ENCODE measurements around the gene ULK2.
A peak's percentile ranks its signal among the peaks of the same experiment; 100 is the strongest.

The ULK2 gene

GRCh38 chr17:19724501-19725420 lies 143.0 kb downstream of the ULK2 start:
- peak; percentile 81 for DNase-seq

DNA sequence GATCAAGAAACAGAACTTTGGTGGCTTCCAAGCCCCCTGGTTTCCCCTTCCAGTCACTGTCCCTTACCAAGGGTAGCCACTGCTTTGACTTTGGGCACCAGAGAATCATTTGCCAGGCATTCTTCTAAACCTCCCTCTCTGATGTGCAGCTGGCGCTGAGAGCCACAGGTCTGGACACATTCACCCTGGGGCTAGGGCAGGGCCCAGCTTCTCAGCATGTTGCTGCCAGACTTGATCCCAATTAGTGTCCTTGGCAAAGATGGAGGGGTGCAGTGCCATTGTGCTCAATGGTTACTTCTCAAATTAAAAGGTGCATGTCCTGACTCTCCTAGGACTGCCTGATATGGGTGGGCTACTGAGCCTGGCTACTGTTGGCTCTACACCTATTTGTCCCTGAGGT lies 143.8 kb downstream of the ULK2 start:
- no peak for DNase-seq
